Measurements from ENCODE around the gene SORT1.
A peak's percentile ranks its signal among the peaks of the same experiment; 100 is the strongest.

The SORT1 gene

GRCh38 chr1:109274533-109275476 lies 122.9 kb downstream of the SORT1 start:
- DNase-seq (ENCODE audit: low read depth, low spot score): no peak

DNA sequence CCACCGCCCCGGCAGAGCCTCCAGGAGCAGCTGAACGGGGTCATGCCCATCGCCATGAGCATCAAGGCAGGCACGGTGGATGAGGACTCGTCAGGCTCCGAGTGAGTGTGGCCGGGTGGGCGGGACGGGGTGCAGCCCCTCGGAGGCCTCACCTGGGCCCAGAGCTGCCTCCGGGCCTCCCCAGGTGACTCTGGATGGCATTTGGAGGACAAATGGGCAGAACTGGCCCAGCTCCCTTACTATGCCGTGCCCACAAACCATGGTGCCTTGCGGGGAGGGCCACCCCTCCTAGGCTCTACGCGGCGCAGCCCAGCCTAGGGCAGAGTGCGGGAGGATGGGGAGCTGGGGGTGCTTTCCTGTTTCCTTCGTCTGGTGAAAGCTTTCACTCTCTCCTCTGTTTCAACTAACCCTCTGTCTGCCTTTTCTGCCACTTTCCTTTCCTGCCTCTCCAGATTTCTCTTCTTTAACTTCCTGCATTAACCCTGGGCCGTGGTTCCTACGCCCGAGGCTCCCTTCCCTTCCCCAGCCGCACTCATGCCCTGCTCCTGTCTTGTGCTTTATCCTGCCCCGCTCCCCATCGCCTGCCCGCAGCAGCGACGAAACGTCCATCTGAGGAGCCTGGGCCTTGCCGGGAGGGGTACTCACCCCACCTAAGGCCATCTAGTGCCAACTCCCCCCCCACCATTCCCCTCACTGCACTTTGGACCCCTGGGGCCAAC lies 124.0 kb downstream of the SORT1 start:
- no peak for DNase-seq (ENCODE audit: low read depth, low spot score)

- DNase-seq (ENCODE audit: low read depth, low spot score): no peak
These were observed 124.7 kb downstream of the SORT1 start for GRCh38 chr1:109272831-109273547.

DNA sequence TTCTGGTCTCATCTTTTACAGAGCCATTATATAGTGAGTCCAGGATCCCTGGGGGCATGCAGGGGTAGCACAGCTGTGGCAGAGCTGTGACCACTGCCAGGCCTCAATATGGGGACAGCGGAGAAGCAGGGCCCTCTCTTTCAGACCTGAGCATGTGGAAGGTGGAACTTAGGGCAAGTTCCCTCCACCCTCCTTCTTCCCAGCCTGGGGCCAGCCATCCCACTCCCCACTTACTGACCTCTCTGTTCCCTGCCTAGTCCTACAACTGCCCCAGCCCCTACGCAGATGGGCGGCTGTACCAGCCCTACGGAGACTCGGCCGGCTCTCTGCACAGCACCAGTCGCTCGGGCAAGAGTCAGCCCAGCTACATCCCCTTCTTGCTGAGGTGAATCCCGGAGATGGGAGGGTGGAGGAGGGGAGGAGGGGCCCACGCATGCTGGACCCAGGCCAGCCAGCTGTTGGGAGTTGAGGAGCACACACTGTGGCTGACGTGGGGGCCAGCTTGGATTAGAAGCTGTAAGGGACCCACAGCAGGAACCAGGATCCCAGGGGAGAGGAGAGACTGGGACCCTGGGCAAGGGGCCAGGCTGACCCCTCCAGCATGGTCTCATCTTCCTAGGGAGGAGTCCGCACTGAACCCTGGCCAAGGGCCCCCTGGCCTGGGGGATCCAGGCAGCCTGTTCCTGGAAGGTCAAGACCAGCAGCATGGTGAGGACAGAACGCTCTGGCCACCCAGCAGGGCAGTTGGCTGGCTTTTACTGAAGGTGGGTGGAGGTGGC lies 125.5 kb downstream of the SORT1 start:
- no peak for DNase-seq (ENCODE audit: low read depth, low spot score)

GRCh38 chr1:109271458-109271857 lies 126.3 kb downstream of the SORT1 start:
- DNase-seq (ENCODE audit: low read depth, low spot score): no peak

DNA sequence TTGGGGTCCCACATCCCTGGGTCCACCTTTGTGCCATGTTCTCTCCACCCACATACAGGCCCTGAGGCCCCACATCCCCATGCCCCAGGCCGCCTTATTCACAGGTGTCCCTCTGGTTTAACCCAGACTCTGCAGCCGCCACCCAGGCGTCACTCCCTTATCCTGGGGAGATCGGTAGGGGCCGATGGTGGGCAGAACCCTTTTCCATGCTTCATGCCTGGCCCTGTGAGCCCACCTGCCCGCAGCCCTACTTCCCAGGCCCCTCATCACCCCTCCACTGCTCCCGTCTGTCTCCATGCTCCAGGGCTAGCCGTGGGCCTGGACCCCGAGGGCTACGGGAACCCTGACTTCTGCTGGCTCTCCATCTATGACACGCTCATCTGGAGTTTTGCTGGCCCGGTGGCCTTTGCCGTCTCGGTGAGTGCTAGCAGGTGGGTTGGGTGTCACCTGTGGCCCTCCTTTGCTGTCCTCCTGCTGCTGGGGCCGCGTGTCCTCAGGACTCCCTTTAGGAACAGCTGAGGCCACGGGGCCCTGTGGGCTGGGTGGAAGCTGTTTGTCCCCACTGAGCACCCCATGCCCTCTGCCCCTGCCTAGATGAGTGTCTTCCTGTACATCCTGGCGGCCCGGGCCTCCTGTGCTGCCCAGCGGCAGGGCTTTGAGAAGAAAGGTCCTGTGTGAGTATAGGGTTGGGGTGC lies 126.9 kb downstream of the SORT1 start:
- DNase-seq (ENCODE audit: low read depth, low spot score): no peak

- no peak for DNase-seq (ENCODE audit: low read depth, low spot score)
These were observed 127.6 kb downstream of the SORT1 start for GRCh38 chr1:109269981-109270622.

- no peak for DNase-seq (ENCODE audit: low read depth, low spot score)
These were observed 128.3 kb downstream of the SORT1 start for GRCh38 chr1:109269212-109269980.

- no peak for DNase-seq (ENCODE audit: low read depth, low spot score)
These were observed 129.1 kb downstream of the SORT1 start for GRCh38 chr1:109268431-109269211.

DNA sequence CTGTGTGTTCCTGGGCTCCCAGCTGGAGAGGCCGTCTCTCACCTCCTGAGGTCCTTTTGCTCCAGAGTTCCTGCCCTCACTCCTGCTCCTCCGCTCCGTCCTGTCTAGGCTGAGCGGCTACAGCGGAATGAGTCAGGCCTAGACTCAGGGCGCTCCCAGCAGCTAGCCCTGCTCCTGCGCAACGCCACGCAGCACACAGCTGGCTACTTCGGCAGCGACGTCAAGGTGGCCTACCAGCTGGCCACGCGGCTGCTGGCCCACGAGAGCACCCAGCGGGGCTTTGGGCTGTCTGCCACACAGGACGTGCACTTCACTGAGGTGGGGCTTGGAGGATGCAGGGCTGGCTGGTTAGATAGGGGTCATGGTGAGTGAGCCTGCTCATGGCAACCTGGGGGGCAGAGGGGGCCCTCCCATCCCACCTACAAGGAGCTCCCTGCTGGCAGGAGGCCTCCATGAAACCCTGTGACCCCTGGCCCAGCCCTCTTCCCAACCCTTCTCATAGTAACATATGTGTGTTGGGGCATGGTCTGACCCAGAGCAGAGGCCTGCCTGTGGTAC lies 129.9 kb downstream of the SORT1 start:
- no peak for DNase-seq (ENCODE audit: low read depth, low spot score)

DNA sequence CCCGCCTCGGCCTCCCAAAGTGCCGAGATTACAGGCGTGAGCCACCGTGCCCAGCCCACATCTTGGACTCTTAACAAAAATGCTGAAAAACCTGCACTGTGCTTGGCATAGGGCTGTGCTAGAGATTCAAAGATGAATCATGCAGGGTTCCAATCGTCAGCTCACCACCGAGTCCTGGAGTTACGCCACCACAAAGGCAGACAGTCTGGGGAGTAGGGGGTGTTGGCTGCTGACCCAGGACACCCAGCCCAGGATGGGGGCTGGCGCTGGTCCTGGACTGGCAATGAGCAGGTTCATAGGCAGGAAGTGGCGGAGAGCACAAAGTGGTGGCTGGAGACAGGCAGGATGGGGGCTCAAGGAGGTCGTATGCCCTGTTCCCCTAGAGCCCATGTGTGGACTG lies 130.8 kb downstream of the SORT1 start:
- no peak for DNase-seq (ENCODE audit: low read depth, low spot score)

GRCh38 chr1:109265741-109266330 lies 131.9 kb downstream of the SORT1 start:
- DNase-seq (ENCODE audit: low read depth, low spot score): no peak

DNA sequence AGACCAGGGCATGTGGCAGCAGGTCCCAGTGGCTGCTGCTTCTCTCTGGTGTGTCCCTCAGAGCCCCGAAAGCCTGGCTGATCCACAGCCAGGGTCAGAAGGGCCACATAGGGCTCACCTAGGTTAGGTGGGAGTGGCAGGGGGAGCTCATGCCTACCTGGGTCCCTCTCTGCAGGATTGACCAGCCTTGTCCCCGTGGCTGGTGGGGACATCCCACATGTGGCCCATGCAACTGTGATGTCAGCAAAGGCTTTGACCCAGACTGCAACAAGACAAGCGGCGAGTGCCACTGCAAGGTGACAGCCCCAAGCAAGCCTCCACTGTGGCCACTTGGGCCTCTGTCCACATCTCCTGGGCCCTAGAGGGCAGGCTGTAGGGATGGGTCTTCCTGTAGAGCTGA lies 132.7 kb downstream of the SORT1 start:
- no peak for DNase-seq (ENCODE audit: low read depth, low spot score)

- no peak for DNase-seq (ENCODE audit: low read depth, low spot score)
These were observed 133.4 kb downstream of the SORT1 start for GRCh38 chr1:109264379-109264755.

DNA sequence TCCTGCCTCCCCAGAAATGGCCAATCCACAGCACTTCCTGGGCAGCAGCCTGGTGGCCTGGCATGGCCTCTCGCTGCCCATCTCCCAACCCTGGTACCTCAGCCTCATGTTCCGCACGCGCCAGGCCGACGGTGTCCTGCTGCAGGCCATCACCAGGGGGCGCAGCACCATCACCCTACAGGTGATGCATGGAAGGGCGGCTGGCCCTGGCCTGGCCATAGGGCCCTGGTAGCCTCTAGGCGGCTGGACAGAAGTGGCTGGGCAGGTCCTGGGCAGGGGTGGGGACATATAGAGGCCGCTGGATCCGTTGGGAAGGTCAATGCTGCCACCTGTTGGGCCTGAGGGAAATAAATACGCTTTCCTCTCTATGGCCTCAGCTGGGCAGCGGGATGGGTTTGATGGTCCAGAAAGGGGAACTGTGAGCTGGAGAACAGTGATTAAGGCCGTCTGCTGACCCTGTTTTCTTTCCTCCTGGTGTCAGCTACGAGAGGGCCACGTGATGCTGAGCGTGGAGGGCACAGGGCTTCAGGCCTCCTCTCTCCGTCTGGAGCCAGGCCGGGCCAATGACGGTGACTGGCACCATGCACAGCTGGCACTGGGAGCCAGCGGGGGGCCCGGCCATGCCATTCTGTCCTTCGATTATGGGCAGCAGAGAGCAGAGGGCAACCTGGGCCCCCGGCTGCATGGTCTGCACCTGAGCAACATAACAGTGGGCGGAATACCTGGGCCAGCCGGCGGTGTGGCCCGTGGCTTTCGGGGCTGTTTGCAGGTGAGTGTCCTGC lies 133.9 kb downstream of the SORT1 start:
- peak; percentile 54 for DNase-seq (ENCODE audit: low read depth, low spot score)

DNA sequence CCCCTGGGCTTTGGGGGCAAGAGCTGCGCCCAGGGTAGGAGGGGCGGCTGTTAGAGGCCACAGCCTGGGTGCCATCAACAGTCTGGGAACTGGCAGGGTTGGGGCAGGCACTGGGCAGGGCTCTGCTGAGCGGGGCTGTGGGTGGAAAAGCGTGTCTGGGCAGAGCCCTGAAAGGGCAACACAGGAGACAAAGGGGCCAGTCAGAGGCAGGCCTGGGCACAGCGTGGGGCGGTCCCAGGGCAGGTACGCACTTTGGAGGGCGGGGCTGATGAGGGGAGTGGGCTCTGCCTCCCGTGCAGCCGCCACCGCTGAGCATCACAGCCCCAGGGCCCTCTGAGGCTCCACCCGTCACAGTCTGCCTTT lies 134.5 kb downstream of the SORT1 start:
- DNase-seq (ENCODE audit: low read depth, low spot score): no peak

Data from activated CD4-positive, CD25-positive, alpha-beta regulatory T cell treated with anti-CD3 and anti-CD28 coated beads, Interleukin-2, amount 50 U/mL, for 16 hours (primary cell).